GM18858 (cell line): ENCODE measurements around the gene RNF213.
A peak's percentile ranks its signal among the peaks of the same experiment; 100 is the strongest.
"Not testable (repeated sequence)": the region's sequence is repeated elsewhere in the genome, so short reads cannot be mapped to it uniquely, and the experiment has no call there.

Experiments
- ATAC-seq: cut with Tn5 transposase; IDR thresholded peaks from one replicate; pipeline ENCODE4 v1.9.1; 2021; ENCODE audit not compliant: unreplicated experiment

RNF213 gene

DNA sequence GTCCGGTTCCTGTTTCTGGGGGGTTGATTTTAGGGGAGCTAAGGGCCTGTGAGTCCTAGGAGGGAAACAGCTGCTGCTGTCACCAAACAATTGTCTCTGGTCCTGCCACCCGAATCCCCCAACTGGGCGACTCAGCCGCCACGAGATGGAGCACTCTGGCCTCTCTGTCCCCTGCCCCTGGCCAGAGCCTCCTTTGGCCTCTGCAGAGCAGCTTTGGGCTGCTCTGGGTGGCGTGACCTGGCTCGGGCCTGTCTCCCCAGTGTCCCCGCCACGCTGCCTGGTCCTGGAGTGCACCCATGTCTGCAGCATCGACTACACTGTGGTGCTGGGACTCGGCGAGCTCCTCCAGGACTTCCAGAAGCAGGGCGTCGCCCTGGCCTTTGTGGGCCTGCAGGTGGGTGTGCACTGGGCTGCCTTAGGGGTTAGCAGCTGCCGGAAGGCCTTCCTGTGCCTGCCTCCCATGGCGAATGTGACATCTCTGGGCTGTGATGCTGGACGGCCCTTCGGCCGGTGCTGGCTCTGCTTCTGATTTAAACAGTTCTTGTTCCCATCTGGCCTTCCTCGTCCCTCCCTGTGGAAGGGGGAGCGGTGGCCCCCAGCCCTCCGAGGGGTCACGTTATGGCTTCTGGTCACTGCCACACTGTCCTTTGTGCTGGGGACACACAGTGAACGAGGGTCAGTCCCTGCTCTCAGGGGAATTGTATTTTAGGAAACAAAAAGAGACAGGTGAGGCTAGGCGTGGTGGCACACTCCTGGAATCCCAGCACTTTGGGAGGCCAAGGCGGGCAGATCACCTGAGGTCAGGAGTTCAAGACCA lies 11.6 kb upstream of the RNF213 start:
- no peak for ATAC-seq

DNA sequence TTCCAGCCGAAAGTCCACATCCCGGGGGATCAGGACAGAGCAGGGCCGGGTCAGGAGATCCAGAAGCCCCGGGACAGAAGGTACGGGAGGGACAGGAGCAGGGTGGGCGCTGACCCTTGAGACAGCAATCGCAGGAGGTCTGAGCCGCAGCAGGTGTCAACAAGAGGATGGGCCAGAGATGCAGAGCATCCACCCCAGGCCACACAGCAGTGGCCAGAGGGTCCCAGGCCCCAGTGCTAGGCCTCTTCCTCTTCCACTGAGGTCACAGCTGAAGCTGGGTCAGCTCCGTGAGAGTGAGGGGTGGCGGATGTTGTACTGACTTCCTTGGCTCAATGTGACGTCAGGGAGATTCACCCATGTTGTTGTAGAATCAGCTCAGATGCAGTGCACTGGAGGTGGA lies 8.7 kb upstream of the RNF213 start:
- ATAC-seq, result no peak

DNA sequence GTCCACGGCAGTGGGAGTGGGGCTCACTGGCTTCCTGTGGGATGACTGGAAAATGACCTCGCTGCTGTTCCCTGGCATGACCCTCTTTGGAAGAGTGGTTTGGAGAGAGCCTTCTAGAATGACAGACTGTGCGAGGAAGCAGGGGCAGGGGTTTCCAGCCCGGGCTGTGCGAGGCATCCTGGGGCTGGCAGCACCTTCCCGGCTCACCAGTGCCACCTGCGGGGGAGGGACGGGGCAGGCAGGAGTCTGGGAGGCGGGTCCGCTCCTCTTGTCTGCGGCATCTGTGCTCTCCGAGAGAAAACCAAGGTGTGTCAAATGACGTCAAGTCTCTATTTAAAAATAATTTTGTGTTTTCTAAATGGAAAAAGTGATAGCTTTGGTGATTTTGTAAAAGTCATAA lies 7.8 kb upstream of the RNF213 start:
- ATAC-seq, result no peak

DNA sequence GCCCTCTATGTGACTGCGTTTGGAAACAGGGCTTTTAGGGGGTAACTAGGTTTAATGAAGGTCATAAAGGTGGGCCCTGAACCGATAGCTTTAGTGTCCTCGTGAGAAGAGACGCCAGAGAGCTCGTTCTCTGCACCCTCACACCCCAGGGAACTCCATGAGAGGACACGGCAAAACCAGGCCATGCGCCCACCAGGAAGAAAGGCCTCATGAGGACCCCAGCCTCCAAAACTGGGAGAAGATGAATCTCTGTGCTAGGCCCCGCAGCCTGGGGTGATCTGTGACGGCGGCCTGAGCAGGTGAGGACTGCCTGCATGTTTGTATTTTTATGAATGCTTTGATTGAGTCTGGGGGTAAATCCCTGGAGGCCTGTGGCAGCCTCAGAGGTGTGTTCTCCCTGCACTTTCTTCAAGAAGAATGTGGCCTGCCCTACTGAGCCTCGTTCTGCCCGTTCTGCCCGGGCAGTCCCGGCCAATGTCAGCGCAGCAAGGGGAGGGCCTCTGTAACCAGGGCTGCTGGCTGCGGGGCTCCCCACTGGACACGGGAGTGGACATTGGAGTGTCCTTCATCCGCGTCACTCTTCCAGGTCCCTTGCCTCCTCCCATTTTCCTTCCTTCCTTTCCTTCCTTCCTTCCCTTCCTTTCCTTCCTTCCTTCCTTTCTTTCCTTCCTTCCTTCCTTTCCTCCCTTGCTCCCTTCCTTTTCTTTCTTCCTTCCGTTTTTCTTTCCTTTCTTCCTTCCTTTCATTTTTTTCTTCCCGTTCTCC lies 6.8 kb upstream of the RNF213 start:
- ATAC-seq, result no peak

DNA sequence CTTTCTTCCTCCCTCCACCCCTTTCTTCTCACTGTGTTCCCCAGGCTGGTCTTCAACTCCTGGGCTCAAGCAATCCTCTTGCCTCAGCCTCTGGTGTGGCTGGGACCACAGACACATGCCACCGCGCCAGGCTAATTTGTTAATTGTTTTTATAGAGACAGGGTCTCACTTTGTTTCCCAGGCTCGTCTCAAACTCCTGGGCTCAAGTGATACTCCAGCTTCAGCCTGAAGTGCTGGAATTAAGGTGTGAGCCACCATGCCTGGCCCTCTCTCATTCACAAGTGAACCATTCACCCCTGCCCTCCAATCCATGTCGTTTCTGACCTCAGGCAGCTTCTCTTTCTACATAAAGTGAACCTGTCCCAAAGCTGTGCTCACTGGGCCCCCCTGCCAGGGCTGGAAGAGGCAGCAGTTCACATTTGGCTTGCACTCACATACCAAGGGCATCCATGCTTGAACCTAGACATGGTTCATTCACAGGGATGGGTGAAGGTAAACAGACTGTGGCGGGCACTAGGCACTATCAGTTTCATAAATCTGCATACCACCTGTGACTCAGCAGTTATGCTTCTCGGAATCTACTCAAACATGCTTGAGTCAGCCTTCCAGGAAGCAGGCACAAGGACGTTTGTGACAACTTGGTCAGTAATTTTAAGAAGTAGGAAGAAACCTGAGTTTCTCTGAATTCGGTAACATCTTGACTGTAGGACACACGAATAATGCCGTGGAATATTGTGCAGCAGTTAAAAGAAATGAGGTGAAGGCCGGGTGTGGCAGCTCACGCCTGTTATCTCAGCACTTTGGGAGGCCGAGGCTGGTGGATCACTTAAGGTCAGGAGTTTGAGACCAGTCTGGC lies 6.0 kb upstream of the RNF213 start:
- no peak for ATAC-seq

DNA sequence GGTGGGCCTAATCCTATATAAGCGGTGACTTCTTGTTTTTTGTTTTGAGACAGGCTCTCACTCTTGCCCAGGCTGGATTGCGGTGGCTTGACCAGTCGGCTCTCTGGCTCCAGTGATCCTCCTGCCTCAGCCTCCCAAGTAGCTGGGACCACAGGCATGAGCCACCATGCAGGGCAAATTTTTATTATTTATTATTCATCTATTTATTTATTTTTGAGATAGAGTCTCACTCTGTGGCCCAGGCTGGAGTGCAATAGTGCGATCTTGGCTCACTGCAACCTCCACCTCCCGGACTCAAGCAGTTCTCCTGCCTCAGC lies 4.7 kb upstream of the RNF213 start:
- ATAC-seq, result no peak

DNA sequence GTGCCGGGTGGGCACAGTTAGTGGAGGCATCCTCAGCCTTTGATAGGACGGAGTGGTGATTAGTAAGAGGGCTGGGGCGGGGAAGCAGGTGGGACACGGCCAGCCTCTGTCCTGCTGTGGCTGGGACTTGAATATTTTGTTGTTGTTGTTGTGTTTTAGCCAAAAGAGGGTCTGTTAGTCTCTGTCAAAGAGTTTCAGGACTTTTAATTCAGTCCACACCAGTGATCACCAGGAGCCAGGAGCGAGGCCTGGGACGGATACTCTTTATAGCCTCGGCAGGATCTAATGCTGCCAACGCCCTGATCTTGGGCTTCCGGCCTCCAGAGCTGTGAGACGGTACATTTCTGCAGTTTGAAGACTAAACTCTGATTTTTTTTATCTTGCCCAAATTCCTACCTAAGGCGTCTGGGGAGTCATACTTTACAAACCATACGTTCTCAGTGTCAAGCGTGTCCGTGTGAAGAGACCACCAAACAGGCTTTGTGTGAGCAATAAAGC lies 2.9 kb upstream of the RNF213 start:
- no peak for ATAC-seq

DNA sequence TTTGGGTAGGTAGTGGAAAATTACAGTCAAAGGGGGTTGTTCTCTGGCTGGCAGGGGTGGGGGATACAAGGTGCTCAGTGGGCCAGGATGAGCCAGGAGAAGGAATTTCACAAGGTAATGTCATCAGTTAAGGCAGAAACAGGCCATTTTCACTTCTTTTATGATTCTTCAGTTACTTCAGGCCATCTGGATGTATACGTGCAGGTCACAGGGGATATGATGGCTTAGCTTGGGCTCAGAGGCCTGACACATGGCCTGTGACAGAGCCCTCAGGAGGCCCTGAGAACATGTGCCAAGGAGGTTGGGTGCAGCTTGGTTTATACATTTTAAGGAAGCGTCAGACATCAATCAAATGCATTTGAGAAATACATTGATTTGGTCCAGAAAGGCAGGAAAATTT lies 2.4 kb upstream of the RNF213 start:
- not testable (repeated sequence) for ATAC-seq

DNA sequence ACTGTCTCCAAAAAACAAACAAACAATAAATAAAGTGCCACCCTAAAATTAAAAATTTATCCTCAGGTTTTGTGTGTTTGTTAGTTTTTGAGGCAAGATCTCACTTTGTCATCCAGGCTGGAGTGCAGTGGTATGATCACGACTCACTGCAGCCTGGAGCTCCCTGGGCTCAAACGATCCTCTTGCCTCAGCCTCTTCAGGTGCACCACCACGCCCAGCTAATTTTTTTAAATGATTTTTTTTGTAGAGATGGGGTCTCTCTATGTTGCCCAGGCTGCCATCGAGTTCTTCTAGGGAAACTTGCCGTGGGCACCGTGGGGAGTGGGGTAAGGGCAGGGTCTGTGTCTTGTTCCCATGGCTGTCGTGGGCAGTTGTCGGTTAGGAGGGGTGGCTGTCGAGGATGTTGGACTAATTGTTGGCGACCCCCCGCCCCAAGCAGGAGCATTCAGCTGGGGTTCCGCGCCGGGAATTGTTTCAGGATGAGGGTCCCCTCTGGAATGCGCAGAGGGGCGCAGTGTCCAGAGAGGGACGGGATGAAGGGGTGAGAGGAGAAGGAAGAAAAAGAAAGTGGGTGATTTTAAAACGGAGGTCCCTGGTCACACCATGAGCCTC lies 1.1 kb upstream of the RNF213 start:
- ATAC-seq, result no peak

DNA sequence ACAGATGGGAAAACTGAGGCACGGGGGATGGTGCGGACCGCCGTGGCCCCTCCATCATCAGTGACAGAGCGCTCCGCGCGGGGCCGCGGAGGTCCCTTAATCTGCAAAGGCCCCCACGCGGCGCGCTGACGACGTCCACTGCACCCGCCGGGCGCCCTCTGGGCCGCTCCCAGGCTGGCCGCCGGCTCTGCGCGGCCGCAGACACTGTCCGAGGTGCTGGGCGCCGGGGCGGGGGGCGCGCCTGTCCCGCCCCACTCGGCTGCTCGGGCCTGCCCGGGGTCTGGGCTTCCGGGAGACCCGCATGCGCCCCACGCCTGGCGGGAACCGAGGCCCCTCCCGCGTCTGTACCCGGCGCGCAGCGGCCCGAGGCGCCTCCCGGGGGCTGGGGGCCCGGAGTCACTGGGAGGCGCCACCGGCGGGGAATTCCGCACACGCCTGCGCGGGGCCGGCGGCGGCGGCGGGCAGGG lies 550 bp upstream of the RNF213 start:
- ATAC-seq, result no peak

DNA sequence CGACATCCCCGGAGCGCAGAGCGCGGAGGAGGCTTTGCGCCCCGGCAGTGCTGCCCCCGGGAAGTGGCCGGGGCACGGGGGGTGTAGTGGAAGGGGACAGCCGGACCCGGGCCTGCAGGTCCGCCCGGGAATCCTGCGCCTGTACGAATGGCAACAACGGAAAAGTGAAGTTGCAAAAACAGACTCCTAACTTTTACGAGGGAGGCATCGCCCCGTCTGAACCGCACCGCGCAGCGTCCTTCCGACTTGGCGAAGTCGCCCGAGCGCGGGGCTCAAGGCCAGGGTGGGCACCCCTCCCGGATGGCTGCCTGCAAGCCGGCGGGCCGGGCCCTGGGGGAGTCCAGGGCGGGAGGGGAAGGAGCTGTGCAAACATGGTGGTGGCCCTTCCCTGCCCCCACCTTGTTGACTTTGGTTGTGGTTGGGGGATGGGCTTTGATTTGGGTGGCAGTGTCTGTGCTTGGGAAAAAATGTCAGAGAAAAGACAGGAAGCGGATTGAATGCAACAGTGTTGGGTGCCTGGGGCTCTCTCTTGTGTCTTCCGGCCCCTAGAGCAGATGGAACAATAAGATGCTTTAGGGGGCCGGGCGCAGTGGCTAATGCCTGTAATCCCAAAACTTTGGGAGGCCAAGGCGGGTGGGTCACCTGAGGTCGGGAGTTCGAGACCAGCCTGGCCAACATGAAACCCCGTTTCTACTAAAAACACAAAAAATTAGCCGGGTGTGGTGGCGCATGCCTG lies 675 bp downstream of the RNF213 start:
- no peak for ATAC-seq

DNA sequence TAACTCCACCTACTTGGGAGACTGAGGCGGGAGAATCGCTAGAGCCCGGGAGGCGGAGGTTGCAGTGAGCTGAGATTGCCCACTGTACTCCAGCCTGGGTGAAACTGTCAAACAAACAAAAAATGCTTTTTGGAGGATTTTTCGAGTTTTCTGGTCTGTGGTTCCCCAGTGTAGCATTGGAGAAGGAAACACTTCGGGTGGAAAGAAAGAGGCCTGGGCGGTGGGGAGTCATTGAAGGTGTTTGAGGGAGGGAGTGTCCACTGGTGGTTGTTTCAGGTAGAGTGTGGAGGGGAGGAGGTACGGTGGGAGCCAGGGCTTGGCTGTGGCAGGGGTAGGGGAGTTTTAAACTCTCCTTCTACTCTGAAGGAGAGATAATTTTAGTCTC lies 1.2 kb downstream of the RNF213 start:
- no peak for ATAC-seq

DNA sequence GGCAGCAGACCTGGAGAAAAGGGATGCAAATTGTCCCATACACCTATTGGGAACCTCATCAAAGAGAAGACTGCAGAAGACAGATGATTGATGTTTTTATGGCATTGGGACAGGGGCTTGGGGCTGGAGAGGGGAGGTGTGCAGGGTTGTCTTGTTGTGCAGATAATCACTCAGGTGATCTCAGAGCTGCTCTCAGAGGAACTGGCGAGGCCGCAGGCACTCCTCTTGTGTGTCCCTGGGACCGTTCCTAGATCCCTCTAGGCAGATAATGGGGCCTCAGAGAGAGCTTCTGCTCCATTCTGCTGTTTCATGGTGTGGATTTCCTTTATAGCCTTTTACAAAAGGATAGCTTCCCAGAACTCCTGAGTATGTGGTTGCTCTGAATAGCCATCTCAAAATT lies 1.6 kb downstream of the RNF213 start:
- no peak for ATAC-seq

DNA sequence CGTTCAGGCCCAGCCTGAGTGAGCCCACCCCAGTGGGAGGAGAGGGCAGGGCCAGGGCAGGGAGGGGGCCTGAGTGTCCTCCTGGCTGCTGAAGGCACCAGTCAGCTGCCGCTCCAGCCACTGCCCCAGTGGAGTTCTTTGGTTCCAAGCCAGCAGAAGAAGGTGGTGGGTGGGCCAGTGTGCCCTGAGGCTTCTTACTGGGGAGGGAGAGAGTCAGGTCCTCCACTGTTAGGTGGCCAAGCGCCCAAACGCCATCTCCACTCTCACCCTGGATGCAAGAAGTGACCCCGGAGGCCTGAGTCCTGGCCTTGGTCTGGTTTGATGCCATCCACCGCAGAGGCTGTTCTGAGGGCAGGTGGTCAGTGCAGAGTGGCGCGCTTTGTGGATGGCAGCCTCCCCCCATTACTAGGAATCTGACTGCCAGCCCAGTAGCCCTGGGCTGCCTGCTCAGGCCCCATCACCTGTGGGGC lies 2.2 kb downstream of the RNF213 start:
- ATAC-seq, result no peak

DNA sequence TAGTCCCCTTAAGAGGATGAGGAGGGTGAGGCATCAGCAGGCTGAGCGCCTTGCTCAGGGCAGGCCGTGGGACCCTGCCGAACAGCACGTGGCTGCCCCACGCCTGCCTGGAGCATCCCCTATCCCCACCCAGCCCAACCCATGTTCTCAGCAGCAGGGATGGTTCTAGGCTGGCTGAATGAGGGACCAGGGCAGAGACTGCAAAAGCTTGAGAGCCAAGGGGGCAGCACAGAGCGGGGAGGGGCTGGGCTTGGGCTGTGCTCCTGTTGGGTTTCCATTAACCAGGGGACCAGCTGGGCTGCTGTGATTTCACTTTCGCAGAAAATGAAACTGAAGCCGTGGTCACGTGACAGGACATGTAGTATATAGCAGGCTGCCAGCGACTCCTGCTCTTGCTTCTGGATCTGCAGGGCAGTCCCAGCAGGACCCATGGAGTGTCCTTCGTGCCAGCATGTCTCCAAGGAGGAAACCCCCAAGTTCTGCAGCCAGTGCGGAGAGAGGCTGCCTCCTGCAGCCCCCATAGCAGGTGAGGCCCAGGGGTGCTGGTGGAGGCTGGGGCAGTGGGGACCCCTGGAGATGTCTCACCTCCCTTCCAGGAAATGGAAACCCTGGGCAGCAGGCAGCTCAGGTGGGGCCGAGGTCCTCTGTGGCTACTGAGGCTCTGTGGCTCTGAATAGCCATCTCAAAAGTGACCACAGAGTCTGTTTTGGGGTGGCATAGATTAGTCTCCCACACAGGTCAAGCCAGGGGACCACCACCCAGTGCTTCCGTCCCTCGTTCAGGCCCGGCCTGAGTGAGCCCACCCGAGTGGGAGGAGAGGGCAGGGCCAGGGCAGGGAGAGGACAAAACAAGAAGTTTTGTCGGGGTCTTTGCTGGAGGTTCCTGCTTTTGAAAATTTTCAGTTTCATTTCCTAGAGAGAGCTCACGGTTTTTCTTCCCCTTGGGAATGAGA lies 2.9 kb downstream of the RNF213 start:
- peak; percentile 31 for ATAC-seq

DNA sequence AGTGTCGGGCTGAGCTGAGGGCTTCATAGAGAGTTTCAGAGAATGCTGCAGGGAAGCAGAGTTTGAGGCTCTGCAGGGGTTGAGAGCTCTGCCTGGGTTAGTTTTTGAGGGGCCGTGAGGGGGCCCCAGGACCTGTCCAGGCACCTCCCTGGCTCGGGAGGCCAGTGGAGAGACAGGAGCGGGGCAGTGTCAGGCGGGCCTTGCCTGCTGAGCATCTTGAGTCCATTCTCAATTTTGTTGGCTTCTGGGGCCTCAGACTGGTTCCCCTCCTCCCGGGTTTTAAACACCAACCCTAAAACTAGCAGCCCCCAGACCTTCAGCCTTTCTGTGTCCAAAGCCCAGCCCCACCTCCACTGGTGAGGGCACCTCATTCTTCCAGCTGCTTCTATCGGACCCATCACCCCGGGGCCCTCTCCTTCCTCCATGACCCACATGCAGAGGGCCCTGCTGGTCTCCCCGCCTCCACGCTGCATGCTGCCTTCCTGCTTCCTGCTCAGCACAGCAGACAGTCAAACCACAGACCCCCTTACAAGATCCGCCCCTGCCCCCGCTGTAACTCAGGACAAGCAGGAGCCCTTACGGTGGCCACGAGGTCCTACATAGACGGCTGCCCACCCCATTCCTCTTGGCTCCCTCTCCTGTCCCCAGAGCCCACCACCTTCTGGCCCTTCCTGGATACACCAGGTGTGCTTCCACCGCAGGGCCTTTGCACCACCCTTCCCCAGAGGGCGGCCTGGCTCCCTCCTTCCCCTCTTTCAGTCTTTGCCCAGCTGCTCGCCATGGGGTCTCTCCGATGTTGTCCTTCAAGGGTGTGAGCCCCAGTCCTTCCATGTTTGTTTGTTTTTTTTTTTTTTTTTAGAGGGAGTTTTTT lies 3.8 kb downstream of the RNF213 start:
- ATAC-seq, result no peak

DNA sequence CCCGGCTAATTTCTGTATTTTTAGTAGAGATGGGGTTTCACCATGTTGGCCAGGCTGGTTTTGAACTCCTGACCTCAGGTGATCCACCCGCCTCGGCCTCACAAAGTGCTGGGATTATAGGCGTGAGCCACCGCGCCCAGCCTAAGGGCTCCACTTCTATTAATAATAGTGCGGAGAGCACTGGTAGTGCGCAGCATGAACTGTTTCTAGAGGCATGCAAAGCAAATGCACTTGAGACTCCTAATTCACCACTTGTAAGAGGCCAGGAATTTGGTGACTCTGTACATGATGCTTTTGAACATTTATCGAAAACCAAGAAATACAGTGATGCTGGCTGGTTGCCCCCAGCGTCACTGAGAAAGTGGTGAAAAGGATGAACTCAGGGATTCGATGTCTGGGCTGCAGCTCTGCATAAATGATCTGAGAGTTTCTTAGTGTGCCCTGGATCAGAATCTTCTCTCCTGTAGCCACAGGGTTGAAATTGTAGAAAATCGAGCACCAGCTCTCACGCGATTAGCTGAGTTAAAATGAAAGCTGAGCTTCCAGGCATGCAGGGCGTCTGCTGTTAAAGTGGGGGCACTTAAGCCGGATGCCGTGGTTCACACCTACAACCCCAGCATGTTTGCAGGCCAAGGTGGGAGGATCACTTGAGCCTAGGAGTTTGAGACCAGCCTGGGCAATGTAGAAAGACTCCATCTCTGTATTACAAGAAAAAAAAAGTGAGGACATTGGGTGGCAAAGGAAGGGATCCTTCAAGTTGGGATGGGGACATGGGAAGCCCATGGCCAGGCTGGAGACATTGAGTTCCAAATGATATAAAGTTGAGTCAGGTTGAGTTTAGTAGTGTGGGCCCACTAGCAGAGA lies 4.8 kb downstream of the RNF213 start:
- no peak for ATAC-seq
